Skeletal muscle satellite cell (primary cell): ENCODE results near the gene CALML5.
A peak's percentile ranks its signal among the peaks of the same experiment; 100 is the strongest.
"Not testable (repeated sequence)": the region's sequence is repeated elsewhere in the genome, so short reads cannot be mapped to it uniquely, and the experiment has no call there.

Source experiments
- H3K27me3 ChIP-seq: 2 replicates; pipeline ENCODE4 v1.7.0; 2013; ENCODE audit warnings: low read length; ENCODE audit not compliant: control insufficient read depth, insufficient read depth
- H3K36me3 ChIP-seq: 2 replicates; pipeline ENCODE4 v1.7.0; 2013; ENCODE audit warnings: mild to moderate bottlenecking, control low read depth, low read length; ENCODE audit not compliant: insufficient read depth
- H3K4me1 ChIP-seq: 2 replicates; pipeline ENCODE4 v1.7.0; 2013; ENCODE audit warnings: low read length; ENCODE audit not compliant: control insufficient read depth, insufficient read depth
- H3K4me2 ChIP-seq: 2 replicates; pipeline ENCODE4 v1.7.0; 2013; ENCODE audit warnings: mild to moderate bottlenecking, low read length
- H3K4me3 ChIP-seq: 2 replicates; pipeline ENCODE4 v1.7.0; 2013; ENCODE audit warnings: low read length
- H3K9ac ChIP-seq: 2 replicates; pipeline ENCODE4 v1.7.0; 2013; ENCODE audit warnings: mild to moderate bottlenecking, low read depth, low read length, moderate library complexity
- H3K9me3 ChIP-seq: replicated peaks from 2 replicates; pipeline ENCODE4 v1.7.0; 2013; ENCODE audit warnings: mild to moderate bottlenecking, control low read depth, low read length

CALML5 gene

GRCh38 chr10:5484205-5484604 is 15.2 kb downstream of the CALML5 start:
- no peak overlapping the region for H3K4me3 ChIP-seq
- H3K27me3 ChIP-seq = peaks cover 26% of the 10 kb centered on the region
- H3K9me3 ChIP-seq = no peaks in the 10 kb centered on the region
- H3K9ac ChIP-seq = no peak overlapping the region
- no peaks in the 10 kb centered on the region for H3K4me1 ChIP-seq
- no peaks in the 10 kb centered on the region for H3K36me3 ChIP-seq
- no peak overlapping the region for H3K4me2 ChIP-seq

- no peaks in the 10 kb centered on the region for H3K9me3 ChIP-seq
- H3K4me1 ChIP-seq = peaks cover 9% of the 10 kb centered on the region
- H3K4me3 ChIP-seq = no peak overlapping the region
- no peaks in the 10 kb centered on the region for H3K36me3 ChIP-seq
- no peak overlapping the region for H3K4me2 ChIP-seq
- no peak overlapping the region for H3K9ac ChIP-seq
- H3K27me3 ChIP-seq = peaks cover 22% of the 10 kb centered on the region
Measured at GRCh38 chr10:5482016-5482415, 17.4 kb downstream of the CALML5 start.

- peaks cover 12% of the 10 kb centered on the region for H3K4me1 ChIP-seq
- no peaks in the 10 kb centered on the region for H3K36me3 ChIP-seq
- H3K4me2 ChIP-seq = no peak overlapping the region
- H3K4me3 ChIP-seq = no peak overlapping the region
- no peak overlapping the region for H3K9ac ChIP-seq
- H3K9me3 ChIP-seq = no peaks in the 10 kb centered on the region
- H3K27me3 ChIP-seq = peaks cover 13% of the 10 kb centered on the region
Measured at GRCh38 chr10:5481121-5481520, 18.2 kb downstream of the CALML5 start.

GRCh38 chr10:5480162-5480941 is 19.0 kb downstream of the CALML5 start:
- Histone ChIP-seq H3K4me2 (no peak overlapping the region), H3K36me3 (no peaks in the 10 kb centered on the region), H3K4me1 (peaks cover 12% of the 10 kb centered on the region), H3K9me3 (no peaks in the 10 kb centered on the region), H3K4me3 (no peak overlapping the region), H3K9ac (no peak overlapping the region), H3K27me3 (peaks cover 5% of the 10 kb centered on the region)

- Histone ChIP-seq H3K36me3 (no peaks in the 10 kb centered on the region), H3K4me2 (no peak overlapping the region), H3K4me3 (no peak overlapping the region), H3K27me3 (no peaks in the 10 kb centered on the region), H3K9ac (no peak overlapping the region), H3K4me1 (peaks cover 17% of the 10 kb centered on the region), H3K9me3 (no peaks in the 10 kb centered on the region)
Measured at GRCh38 chr10:5479481-5480161, 19.7 kb downstream of the CALML5 start.

- peaks cover 18% of the 10 kb centered on the region for H3K4me1 ChIP-seq
- H3K4me2 ChIP-seq = no peak overlapping the region
- H3K4me3 ChIP-seq = no peak overlapping the region
- no peak overlapping the region for H3K9ac ChIP-seq
- H3K9me3 ChIP-seq = no peaks in the 10 kb centered on the region
- no peaks in the 10 kb centered on the region for H3K27me3 ChIP-seq
- no peaks in the 10 kb centered on the region for H3K36me3 ChIP-seq
Measured at GRCh38 chr10:5478694-5479305, 20.6 kb downstream of the CALML5 start.

GRCh38 chr10:5477948-5478693 is 21.2 kb downstream of the CALML5 start:
- Histone ChIP-seq H3K9me3 (no peaks in the 10 kb centered on the region), H3K4me2 (peak overlapping the region; percentile 67), H3K9ac (no peak overlapping the region), H3K36me3 (no peaks in the 10 kb centered on the region), H3K27me3 (no peaks in the 10 kb centered on the region), H3K4me3 (no peak overlapping the region), H3K4me1 (peaks cover 18% of the 10 kb centered on the region)

- no peaks in the 10 kb centered on the region for H3K36me3 ChIP-seq
- H3K9me3 ChIP-seq = no peaks in the 10 kb centered on the region
- peak overlapping the region; percentile 67 for H3K4me2 ChIP-seq
- peaks cover 18% of the 10 kb centered on the region for H3K4me1 ChIP-seq
- peak overlapping the region; percentile 5 for H3K4me3 ChIP-seq
- H3K9ac ChIP-seq = no peak overlapping the region
- no peaks in the 10 kb centered on the region for H3K27me3 ChIP-seq
Measured at GRCh38 chr10:5476918-5477525, 22.3 kb downstream of the CALML5 start.

- H3K4me1 ChIP-seq = peaks cover 18% of the 10 kb centered on the region
- H3K4me2 ChIP-seq, H3K9me3 ChIP-seq, H3K4me3 ChIP-seq, H3K27me3 ChIP-seq, H3K36me3 ChIP-seq, H3K9ac ChIP-seq: not testable (repeated sequence)
Measured at GRCh38 chr10:5475974-5476807, 23.2 kb downstream of the CALML5 start.

GRCh38 chr10:5475088-5475487 is 24.3 kb downstream of the CALML5 start:
- H3K9ac ChIP-seq, H3K36me3 ChIP-seq, H3K4me3 ChIP-seq, H3K27me3 ChIP-seq, H3K4me2 ChIP-seq, H3K9me3 ChIP-seq: not testable (repeated sequence)
- H3K4me1 ChIP-seq = peaks cover 18% of the 10 kb centered on the region
